Measurements from ENCODE around the gene RNASEH2C.
"Not testable (repeated sequence)": the region's sequence is repeated elsewhere in the genome, so short reads cannot be mapped to it uniquely, and the experiment has no call there.

Gene RNASEH2C

GRCh38 chr11:65716774-65717405, 3.7 kb downstream of the RNASEH2C start:
- no peak for DNase-seq (ENCODE audit: low read depth, low spot score)

DNA sequence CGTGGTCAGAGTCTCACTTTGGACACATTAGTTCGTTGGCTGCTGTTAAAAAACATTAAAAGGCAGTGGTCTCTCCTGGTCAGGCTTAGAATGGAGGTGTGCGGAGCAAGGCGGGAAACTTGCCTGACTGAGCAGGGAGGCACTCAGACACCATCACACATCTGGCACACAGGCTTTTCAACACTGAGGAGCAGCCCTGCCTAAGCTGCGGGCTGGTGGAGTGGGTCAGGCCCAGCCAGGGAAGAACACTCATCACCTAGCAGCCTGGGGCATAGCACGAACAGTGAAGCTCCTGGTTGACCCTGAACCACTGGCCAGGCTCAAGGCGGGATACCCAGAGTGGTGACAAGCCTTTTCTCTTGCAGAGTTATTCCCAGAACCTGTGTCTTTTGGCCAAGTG, 4.3 kb downstream of the RNASEH2C start:
- no peak for DNase-seq (ENCODE audit: low read depth, low spot score)

DNA sequence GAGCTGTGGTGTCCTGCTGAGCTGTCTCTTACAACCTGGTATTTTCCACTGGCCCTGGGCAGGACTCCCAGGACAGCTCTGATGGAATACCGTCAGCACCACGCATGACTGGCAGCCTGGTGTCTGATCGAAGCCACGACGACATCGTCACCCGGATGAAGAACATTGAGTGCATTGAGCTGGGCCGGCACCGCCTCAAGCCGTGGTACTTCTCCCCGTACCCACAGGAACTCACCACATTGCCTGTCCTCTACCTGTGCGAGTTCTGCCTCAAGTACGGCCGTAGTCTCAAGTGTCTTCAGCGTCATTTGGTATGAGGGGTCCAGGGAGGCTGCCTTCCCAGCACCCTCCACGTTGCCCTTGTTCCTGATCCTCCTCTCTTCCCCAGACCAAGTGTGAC, 6.2 kb downstream of the RNASEH2C start:
- DNase-seq (ENCODE audit: low read depth, low spot score), result no peak

DNA sequence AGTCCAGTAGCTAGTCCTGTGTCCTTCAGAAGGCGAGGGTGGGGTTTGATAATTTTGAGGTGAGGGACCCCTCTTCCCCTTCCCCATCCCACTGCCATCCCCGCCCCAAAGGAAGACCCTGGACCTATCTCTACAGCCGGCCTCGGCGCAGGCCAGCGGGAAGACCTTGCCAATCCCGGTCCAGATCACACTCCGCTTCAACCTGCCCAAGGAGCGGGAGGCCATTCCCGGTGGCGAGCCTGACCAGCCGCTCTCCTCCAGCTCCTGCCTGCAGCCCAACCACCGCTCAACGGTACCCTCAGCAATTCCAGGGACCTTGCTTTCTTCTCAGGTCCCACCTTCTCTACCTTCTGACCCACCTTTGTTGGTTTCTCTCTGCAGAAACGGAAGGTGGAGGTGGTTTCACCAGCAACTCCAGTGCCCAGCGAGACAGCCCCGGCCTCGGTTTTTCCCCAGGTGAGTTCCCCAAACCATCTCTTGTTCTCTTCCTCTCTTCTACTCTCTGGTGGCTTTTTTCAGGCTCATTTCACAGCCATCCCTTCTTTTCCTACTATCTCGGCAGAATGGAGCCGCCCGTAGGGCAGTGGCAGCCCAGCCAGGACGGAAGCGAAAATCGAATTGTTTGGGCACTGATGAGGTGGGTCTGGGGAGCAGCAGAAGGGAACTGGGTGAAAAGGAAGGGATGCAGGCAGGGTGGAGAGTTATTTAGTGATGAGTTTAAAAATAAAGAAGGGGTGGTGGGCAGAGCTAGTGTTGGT, 7.2 kb downstream of the RNASEH2C start:
- no peak for DNase-seq (ENCODE audit: low read depth, low spot score)

DNA sequence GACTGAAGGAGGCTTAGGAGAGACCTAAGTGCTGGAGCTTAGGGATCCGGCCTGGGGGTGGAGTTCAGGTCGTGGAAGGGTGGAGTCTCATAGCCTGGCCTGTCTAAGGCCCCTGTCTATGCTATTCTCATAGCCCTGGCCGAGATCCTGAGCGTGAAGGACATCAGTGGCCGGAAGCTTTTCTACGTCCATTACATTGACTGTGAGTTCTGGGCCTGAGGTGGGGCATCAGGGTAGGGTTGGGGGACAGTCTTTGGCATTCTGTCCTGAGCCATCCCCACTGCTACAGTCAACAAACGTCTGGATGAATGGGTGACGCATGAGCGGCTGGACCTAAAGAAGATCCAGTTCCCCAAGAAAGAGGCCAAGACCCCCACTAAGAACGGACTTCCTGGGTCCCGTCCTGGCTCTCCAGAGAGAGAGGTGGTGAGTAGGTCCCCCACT, 7.9 kb downstream of the RNASEH2C start:
- DNase-seq (ENCODE audit: low read depth, low spot score), result no peak

- peak; percentile 97 for DNase-seq (ENCODE audit: low read depth, low spot score)
Measured at GRCh38 chr11:65711785-65712632, 8.6 kb downstream of the RNASEH2C start, which contains the start of gene KAT5. Gene KAT5, plus strand, starts transcription at chr11:65712252. Its CDS starts 16 bp downstream, at chr11:65712268.

DNA sequence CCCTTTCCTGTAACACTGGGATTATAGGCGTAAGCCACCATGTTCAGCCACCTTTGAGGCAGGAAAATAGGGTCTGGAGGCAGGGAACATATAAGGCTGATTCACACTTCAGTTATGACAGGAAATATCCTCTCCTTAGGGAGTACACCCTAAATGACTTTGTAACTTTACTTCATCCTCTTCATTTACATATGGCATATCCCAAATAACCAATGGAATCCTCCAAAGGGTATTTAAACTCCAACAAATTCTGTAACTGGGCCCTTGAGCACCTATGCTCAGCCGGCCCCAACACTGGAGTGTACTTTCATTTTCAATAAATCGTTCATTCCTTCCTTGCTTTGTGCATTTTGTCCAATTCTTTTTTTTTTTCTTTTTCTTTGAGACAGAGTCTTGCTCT, 10.2 kb downstream of the RNASEH2C start:
- no peak for DNase-seq (ENCODE audit: low read depth, low spot score)

DNA sequence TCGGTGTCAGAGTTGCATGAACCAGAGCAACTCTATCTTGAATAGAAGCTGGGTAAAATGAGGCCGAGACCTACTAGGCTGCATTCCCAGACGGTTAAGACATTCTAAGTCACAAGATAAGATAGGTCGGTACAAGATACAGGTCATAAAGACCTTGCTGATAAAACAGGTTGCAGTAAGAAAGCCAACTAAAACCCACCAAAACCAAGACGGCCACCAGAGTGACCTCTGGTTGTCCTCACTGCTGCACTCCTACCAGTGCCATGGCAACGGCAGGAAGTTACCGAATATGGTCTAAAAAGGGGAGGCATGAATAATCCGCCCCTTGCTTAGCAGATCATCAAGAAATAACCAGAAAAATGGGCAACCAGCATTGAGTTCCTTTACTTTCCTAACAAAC, 10.9 kb downstream of the RNASEH2C start:
- DNase-seq (ENCODE audit: low read depth, low spot score), result no peak

GRCh38 chr11:65708451-65708850, 12.1 kb downstream of the RNASEH2C start:
- no peak for DNase-seq (ENCODE audit: low read depth, low spot score)

- not testable (repeated sequence) for DNase-seq (ENCODE audit: low read depth, low spot score)
Measured at GRCh38 chr11:65707002-65707401, 13.6 kb downstream of the RNASEH2C start.

GRCh38 chr11:65706303-65706763, 14.3 kb downstream of the RNASEH2C start:
- DNase-seq (ENCODE audit: low read depth, low spot score), result not testable (repeated sequence)

DNA sequence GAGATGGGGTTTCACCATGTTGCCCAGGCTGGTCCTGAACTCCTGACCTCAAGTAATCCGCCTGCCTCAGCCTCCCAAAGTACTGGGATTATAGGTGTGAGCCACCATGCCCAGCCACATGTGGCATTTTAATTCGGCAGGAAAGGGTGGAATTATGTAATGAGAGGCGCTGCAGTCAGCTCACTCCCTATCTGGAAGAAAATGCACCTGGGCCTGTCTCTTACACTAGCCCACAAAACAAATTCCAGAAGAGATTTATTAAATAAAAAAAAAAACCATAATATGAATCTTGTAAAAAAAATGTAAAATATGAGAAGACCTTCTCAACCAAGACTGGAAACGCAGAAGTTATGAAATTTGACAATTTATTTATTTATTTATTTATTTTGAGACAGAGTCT, 16.8 kb downstream of the RNASEH2C start:
- DNase-seq (ENCODE audit: low read depth, low spot score), result no peak

DNA sequence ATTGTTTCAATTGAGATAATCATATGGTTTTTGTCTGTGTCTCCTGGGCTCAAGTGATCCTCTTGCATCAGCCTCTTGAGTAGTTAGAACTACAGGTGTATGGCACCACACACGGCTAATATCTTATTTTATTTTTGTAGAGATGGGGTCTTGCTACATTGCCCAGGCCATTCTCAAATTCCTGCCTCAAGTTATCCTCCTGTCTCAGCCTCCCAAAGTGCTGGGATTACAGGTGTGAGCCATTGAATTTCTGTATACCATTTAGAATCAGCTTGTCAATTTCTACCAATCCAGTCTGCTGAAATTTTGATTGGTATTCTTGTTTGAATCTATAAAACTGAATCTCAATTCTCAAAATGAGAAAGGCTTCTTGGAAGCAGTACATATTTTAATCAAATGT, 18.9 kb downstream of the RNASEH2C start:
- no peak for DNase-seq (ENCODE audit: low read depth, low spot score)

GRCh38 chr11:65700399-65700798, 20.2 kb downstream of the RNASEH2C start:
- DNase-seq (ENCODE audit: low read depth, low spot score), result no peak

DNA sequence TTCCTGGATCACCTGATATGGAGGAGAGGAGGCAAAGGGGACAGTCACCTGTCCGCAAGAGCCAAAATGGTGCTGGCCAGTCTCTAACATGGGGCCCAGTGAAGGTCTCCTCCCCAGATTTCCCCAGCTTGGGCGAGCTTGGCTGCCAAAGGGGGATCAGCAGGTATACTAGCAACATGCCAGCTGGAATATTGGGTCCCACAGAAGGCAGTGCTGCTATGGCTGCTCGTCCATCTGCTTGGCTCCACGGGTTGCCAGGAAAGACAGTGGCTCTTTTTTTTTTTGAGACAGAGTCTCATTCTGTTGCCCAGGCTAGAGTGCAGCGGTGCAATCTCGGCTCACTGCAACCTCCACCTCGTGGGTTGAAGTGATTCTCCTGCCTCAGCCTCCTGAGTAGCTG, 21.3 kb downstream of the RNASEH2C start:
- no peak for DNase-seq (ENCODE audit: low read depth, low spot score)

DNA sequence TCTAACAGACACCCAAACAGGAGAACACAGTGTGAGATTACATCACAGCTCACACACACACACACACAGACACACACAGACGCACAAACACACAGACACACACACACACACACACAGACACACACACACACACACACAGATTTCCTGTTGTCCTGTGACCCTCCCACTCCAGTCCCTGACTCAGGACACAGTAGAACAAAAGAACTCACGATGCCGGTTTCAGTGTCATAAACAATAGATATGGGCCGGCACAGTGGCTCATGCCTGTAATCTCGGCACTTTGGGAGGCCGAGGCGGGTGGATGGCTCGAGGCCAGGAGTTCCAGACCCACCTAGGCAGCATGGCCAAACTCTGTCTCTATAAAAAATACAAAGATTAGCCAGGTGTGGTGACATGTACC, 22.4 kb downstream of the RNASEH2C start:
- DNase-seq (ENCODE audit: low read depth, low spot score), result no peak

DNA sequence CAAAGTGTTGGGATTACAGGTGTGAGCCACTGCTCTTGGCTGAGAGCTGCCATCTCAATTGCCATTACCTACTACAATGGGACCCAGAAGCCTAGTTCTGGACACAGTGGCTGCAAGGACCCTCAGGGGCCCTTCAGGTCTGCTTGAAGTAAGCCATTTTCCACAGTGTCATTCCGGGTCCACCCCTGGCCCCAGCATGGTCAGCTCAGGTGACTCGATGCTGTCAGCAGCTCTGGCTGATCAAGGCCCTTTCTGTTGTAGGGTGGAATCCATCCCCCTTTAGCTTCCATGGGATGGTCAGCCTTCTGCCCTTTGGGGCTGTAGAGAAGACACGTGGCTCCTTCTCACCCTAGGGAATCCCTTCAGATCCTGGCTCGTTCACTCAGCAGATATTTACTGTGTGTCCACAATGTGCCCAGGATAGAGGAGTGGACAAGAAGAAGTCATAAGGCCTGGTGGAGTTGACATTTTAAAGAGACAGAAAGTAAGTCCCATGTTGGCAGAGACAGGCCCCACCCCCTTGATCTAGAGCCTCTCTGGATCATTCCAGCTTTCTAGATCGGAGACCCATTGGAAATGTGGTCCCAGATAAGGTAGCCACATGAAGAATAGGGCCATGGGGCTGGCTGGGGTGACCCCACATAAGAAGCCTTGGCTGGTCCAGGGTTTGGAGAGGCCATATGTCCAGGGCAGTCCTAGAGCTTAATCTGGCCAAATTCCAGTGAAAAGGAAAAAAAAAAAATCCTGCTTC, 23.6 kb downstream of the RNASEH2C start:
- DNase-seq (ENCODE audit: low read depth, low spot score), result no peak

GRCh38 chr11:65695459-65696241, 24.9 kb downstream of the RNASEH2C start:
- DNase-seq (ENCODE audit: low read depth, low spot score), result no peak

- DNase-seq (ENCODE audit: low read depth, low spot score), result no peak
Measured at GRCh38 chr11:65692367-65692766, 28.2 kb downstream of the RNASEH2C start.

- DNase-seq (ENCODE audit: low read depth, low spot score), result not testable (repeated sequence)
Measured at GRCh38 chr11:65691847-65692246, 28.8 kb downstream of the RNASEH2C start.

DNA sequence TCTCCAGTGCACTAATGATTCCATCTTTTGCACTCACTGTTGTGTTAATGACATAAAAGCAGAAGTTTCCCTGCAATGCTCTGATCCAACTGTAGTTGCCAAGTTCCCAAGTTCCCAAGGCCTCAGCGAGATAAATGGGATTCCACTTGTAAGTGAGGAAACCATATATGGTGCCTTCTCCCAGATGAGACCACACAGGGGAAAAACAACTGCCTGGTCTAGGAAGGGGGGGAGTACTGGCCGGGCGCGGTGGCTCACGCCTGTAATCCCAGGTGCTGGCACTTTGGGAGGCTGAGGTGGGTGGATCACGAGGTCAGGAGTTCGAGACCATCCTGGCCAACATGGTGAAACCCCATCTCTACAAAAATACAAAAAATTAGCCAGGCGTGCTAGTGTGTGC, 34.6 kb downstream of the RNASEH2C start:
- no peak for DNase-seq (ENCODE audit: low read depth, low spot score)
